GM18511 (cell line): ENCODE results near the gene ZNF526.

Experiments
- ATAC-seq: cut with Tn5 transposase; IDR thresholded peaks from one replicate; pipeline ENCODE4 v1.9.1; 2021; ENCODE audit warnings: mild to moderate bottlenecking, moderate library complexity; ENCODE audit not compliant: unreplicated experiment

The ZNF526 gene

GRCh38 chr19:42196011-42197001 lies 23.8 kb upstream of the ZNF526 start:
- no peak for ATAC-seq

GRCh38 chr19:42197375-42197817 lies 22.7 kb upstream of the ZNF526 start:
- no peak for ATAC-seq

- ATAC-seq = peak; percentile 53
These were observed 21.3 kb upstream of the ZNF526 start for GRCh38 chr19:42198676-42199439.

- ATAC-seq = peak; percentile 61
These were observed 20.5 kb upstream of the ZNF526 start for GRCh38 chr19:42199440-42200115.

- ATAC-seq = no peak
These were observed 19.9 kb upstream of the ZNF526 start for GRCh38 chr19:42200116-42200715.

GRCh38 chr19:42201489-42202289 lies 18.4 kb upstream of the ZNF526 start:
- peak; percentile 48 for ATAC-seq

- no peak for ATAC-seq
These were observed 17.7 kb upstream of the ZNF526 start for GRCh38 chr19:42202290-42202880.

GRCh38 chr19:42203700-42204099 lies 16.4 kb upstream of the ZNF526 start:
- no peak for ATAC-seq

- no peak for ATAC-seq
These were observed 15.4 kb upstream of the ZNF526 start for GRCh38 chr19:42204664-42205063.

- no peak for ATAC-seq
These were observed 13.0 kb upstream of the ZNF526 start for GRCh38 chr19:42206871-42207755.

- ATAC-seq = no peak
These were observed 12.3 kb upstream of the ZNF526 start for GRCh38 chr19:42207767-42208271.

GRCh38 chr19:42208612-42209011 lies 11.5 kb upstream of the ZNF526 start:
- ATAC-seq = no peak

GRCh38 chr19:42212886-42213285 lies 7.2 kb upstream of the ZNF526 start:
- no peak for ATAC-seq

GRCh38 chr19:42214810-42215485 lies 5.2 kb upstream of the ZNF526 start:
- no peak for ATAC-seq

GRCh38 chr19:42216653-42217519 lies 3.2 kb upstream of the ZNF526 start:
- ATAC-seq = peak; percentile 7

GRCh38 chr19:42217520-42218437 lies 2.3 kb upstream of the ZNF526 start, which contains the start of gene DEDD2:
Gene DEDD2, minus strand, starts transcription at chr19:42217677. Its CDS starts 670 bp downstream, at chr19:42217007.
- ATAC-seq = peak; percentile 75
